Thoracic aorta (tissue), 2 donors: ENCODE data around the gene DVL2. TPM values are rescaled to one million over a fixed set of nuclear protein-coding genes. Genes with fewer than 3 reads are reported as not detected.

Experiments used
- ATAC-seq: fragments of 150-250 bp; one replicate; pipeline ENCODE4 v1.8.0; 2017; ENCODE audit warnings: low read depth; ENCODE audit not compliant: insufficient number of reproducible peaks, low FRiP score
- DNase-seq: peaks from one replicate; pipeline ENCODE4 v3.0.0-alpha.2; 2020; ENCODE audit warnings: low spot score
- H3K27ac ChIP-seq, 2 donors: fragments of 200-600 bp; sonication (generic); 1 replicate in 1 of 2; 2 replicates in 1 of 2; pipeline ENCODE4 v1.5.1; 2016; ENCODE audit warnings: mild to moderate bottlenecking in 2 of 2, moderate library complexity in 2 of 2
- H3K27me3 ChIP-seq: fragments of 200-600 bp; sonication (generic); replicated peaks from 2 replicates; pipeline ENCODE4 v1.6.0; 2016; ENCODE audit warnings: mild to moderate bottlenecking; ENCODE audit not compliant: insufficient read depth
- H3K36me3 ChIP-seq: fragments of 200-600 bp; sonication (generic); one replicate; pipeline ENCODE4 v1.5.1; 2016
- H3K4me1 ChIP-seq, 2 donors: fragments of 200-600 bp; sonication (generic); 1 replicate in 1 of 2; 2 replicates in 1 of 2; pipeline versions ENCODE4 v1.5.1 to v1.6.0; 2016; ENCODE audit warnings: low read depth in 2 of 2, mild to moderate bottlenecking in 1 of 2; ENCODE audit not compliant: control insufficient read depth in 1 of 2
- H3K4me3 ChIP-seq: fragments of 200-600 bp; sonication (generic); 2 replicates; pipeline ENCODE4 v1.5.1; 2016; ENCODE audit warnings: mild to moderate bottlenecking
- H3K9me3 ChIP-seq: fragments of 200-600 bp; sonication (generic); 2 replicates; pipeline ENCODE4 v1.5.1; 2016
- CTCF ChIP-seq: fragments of 200-600 bp; sonication (generic); IDR thresholded peaks from one replicate; pipeline ENCODE4 v1.5.1; 2019; ENCODE audit warnings: antibody characterized with exemption
- total RNA-seq, 2 donors: library from RNA; depleted of rRNA; stranded (reverse); fragments of >200 nt; gene quantifications; one replicate each; pipeline versions ENCODE4 v1.1.0 to v1.2.3, GENCODE V29; 2016

The DVL2 gene
- total RNA-seq, 2 donors from 2014 or later: 52.8 to 68.5 TPM

GRCh38 chr17:7223375-7223774 lies 10.9 kb downstream of the DVL2 start:
- Histone ChIP-seq H3K27me3 (no peaks in the 10 kb centered on the region), H3K4me1 (peaks cover 5 to 28% of the 10 kb centered on the region in 2 donors), H3K36me3 (peaks cover 44% of the 10 kb centered on the region), H3K27ac (no peak overlapping the region), H3K9me3 (no peaks in the 10 kb centered on the region), H3K4me3 (no peak overlapping the region)
- no peak for TF ChIP-seq CTCF
- DNase-seq: no peak
- ATAC-seq: no peak

GRCh38 chr17:7222972-7223292 lies 11.4 kb downstream of the DVL2 start:
- peaks cover 9 to 33% of the 10 kb centered on the region in 2 donors for H3K4me1 ChIP-seq
- no peak for ATAC-seq

GRCh38 chr17:7222093-7222971 lies 12.0 kb downstream of the DVL2 start:
- H3K4me1 ChIP-seq: peaks cover 12 to 37% of the 10 kb centered on the region in 2 donors
- ATAC-seq (no peak), DNase-seq (no peak)
- H3K27me3 ChIP-seq: no peaks in the 10 kb centered on the region
- H3K27ac ChIP-seq: no peak overlapping the region
- H3K9me3 ChIP-seq: no peaks in the 10 kb centered on the region
- H3K4me3 ChIP-seq: no peak overlapping the region
- H3K36me3 ChIP-seq: peaks cover 36% of the 10 kb centered on the region
- TF ChIP-seq CTCF: no peak

More at GRCh38 chr17:7222972-7223292, 11.4 kb downstream of the DVL2 start:
- H3K4me3 ChIP-seq: no peak overlapping the region
- TF ChIP-seq CTCF: no peak
- no peaks in the 10 kb centered on the region for H3K27me3 ChIP-seq
- H3K36me3 ChIP-seq: peaks cover 40% of the 10 kb centered on the region
- DNase-seq: no peak
- H3K27ac ChIP-seq: no peak overlapping the region
- no peaks in the 10 kb centered on the region for H3K9me3 ChIP-seq

GRCh38 chr17:7221278-7222092 lies 12.8 kb downstream of the DVL2 start:
- no peak for TF ChIP-seq CTCF
- no peak overlapping the region for H3K27ac ChIP-seq
- no peaks in the 10 kb centered on the region for H3K9me3 ChIP-seq
- ATAC-seq: no peak
- DNase-seq: no peak
- H3K36me3 ChIP-seq: peaks cover 28% of the 10 kb centered on the region
- no peak overlapping the region for H3K4me3 ChIP-seq
- no peaks in the 10 kb centered on the region for H3K27me3 ChIP-seq
- peaks cover 18 to 42% of the 10 kb centered on the region in 2 donors for H3K4me1 ChIP-seq
